Sigmoid colon (tissue), 7 donors: ENCODE data around the gene MRPL49. TPM values are rescaled to one million over a fixed set of nuclear protein-coding genes. Genes with fewer than 3 reads are reported as not detected.

Experiments
- DNase-seq: peaks from one replicate; pipeline ENCODE4 v3.0.0-alpha.2; 2019
- H3K27ac ChIP-seq, 4 donors: fragments of 200-600 bp; sonication (generic); one replicate each; pipeline ENCODE4 v1.5.1; 2016 to 2019; ENCODE audit warnings: mild to moderate bottlenecking in 1 of 4
- H3K27me3 ChIP-seq, 3 donors: fragments of 200-600 bp; sonication (generic); one replicate each; pipeline ENCODE4 v1.5.1; 2019; ENCODE audit warnings: mild to moderate bottlenecking in 1 of 3
- H3K36me3 ChIP-seq, 4 donors: fragments of 200-600 bp; sonication (generic); one replicate each; pipeline ENCODE4 v1.5.1; 2016 to 2019
- H3K4me1 ChIP-seq, 4 donors: fragments of 200-600 bp; sonication (generic); one replicate each; pipeline ENCODE4 v1.5.1; 2017 to 2019
- H3K4me3 ChIP-seq, 4 donors: fragments of 200-600 bp; sonication (generic); one replicate each; pipeline ENCODE4 v1.5.1; 2017 to 2019; ENCODE audit warnings: mild to moderate bottlenecking in 2 of 4, moderate library complexity in 1 of 4
- H3K9me3 ChIP-seq, 4 donors: fragments of 200-600 bp in 3 of 4; sonication (generic) in 3 of 4; one replicate each; pipeline versions ENCODE4 v1.5.1 to v1.6.1; 2013 to 2019
- EP300 ChIP-seq, 4 donors: sonication (generic); formaldehyde crosslinking; IDR thresholded peaks; one replicate each; pipeline ENCODE4 v1.6.1; 2017; ENCODE audit warnings: antibody characterized with exemption in 4 of 4
- POLR2A ChIP-seq, 2 donors: fragments of 450-650 bp; IDR thresholded peaks; one replicate each; pipeline ENCODE4 v1.6.1; 2016; ENCODE audit warnings: antibody characterized with exemption in 2 of 2, mild to moderate bottlenecking in 2 of 2, moderate library complexity in 2 of 2
- POLR2AphosphoS5 ChIP-seq, 4 donors: sonication (generic); formaldehyde crosslinking; IDR thresholded peaks; one replicate each; pipeline ENCODE4 v1.6.1; 2017; ENCODE audit warnings: antibody characterized with exemption in 4 of 4
- WGBS, 2 donors: extraction: QIAGEN DNeasy Blood & Tissue Kit; methylation state at CpG; one replicate each; pipeline ENCODE4 v1.1.7; 2013; 5-methylcytosine and 5-hydroxymethylcytosine counted together
- intact Hi-C: fragments of 100-400 bp; cut with DNase I; formaldehyde crosslinking; loops from one replicate; pipeline ENCODE4 v1.15.1; 2023
- polyA plus RNA-seq, 3 donors: library from polyadenylated mRNA; stranded (reverse); fragments of 200-250 nt; gene quantifications; one replicate each; pipeline ENCODE4 v1.2.3, GENCODE V29; 2013
- total RNA-seq, 4 donors: library from RNA; depleted of rRNA; stranded (reverse); fragments of >200 nt; gene quantifications; one replicate each; pipeline ENCODE4 v1.1.0, GENCODE V29; 2016
- TF ChIP-seq, protein P1 (sequence below), 4 experiments: fragments of 450-650 bp in 3 of 4; fragments of 200-600 bp in 1 of 4; IDR thresholded peaks; one replicate each; pipeline ENCODE4 v1.5.1; 2016 to 2019; ENCODE audit warnings: antibody characterized with exemption in 4 of 4, mild to moderate bottlenecking in 3 of 4, moderate library complexity in 2 of 4
- donor health status: healthy with polysubstance abuse.
- donor health status: Bipolar disorder and iron deficiency.
- donor health status: healthy.

The MRPL49 gene
- total and polyA plus RNA-seq, 7 donors: 41.5 to 104 (median 69.8) TPM

DNA sequence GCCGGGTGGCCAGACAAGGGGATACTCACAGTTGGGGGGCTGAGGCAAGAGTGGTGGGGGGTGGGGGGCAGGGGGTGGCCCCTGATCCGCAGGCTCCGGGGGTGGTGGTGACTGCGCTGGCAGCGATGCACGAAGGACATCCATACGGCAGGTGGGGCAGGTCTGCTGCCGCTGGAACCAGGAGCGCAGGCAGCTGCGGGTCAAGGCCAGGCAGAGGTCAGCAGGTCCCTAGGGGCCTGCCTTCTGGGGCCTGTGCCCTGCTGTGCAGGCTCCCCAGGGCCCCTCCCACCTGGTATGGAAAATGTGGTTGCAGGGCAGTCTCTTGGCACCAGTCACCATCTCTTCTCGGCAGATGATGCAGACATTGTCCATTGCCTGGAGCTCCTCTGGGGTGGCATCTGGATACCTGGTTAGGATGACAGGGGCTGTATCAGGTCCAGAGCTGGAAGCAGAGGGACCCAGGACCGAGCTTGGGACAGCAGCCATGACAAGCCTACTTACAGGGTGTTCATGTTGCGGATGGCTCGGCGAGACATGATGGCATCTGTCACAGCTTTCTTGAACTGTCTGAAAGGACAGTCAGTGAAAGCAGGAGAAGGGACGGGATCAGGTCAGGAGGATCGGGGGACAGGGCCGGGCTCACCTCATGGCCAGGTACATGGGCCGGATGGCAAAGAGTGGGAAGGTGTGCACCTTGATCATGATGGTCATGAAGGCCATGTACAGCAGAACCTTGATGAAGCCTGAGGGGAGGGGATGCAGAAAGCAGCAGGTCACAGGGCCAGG is 8.7 kb downstream of the MRPL49 start:
- intact Hi-C loops: loop anchor here (5.0 kb wide), 1 partner anchor 131 kb away; the partner anchor contains the start of gene POLA2
- H3K27ac ChIP-seq: no peak overlapping the region
- peaks cover 0 to 29% (median 23%) of the 10 kb centered on the region in 4 donors for H3K4me1 ChIP-seq
- WGBS, 2 donors: 84 to 88% methylated on average over 19 of the region's 19 CpGs
- H3K27me3 ChIP-seq: no peaks in the 10 kb centered on the region
- no peak for DNase-seq
- TF ChIP-seq POLR2A (IDR thresholded peaks at IDR 0.05): no peak
- H3K9me3 ChIP-seq: no peaks in the 10 kb centered on the region
- H3K36me3 ChIP-seq: peaks cover 45 to 72% (median 63%) of the 10 kb centered on the region in 4 donors
- no peak overlapping the region for H3K4me3 ChIP-seq

DNA sequence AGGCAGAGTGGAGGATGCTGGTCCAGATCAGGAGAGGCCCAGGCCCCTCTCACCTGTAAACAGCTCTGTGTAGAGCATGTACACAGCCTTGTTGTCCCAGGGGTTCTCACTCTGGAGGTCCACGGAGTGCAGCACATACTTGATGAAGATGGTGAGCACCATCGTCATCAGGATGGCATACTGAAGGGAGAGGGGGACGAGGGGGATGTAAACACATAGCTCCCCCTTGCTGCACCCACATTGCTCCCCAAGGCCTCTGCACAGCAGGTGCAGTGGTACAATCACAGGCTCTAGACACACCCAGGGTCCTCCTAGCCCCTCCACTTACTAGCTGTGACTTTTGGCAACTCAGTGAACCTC is 9.3 kb downstream of the MRPL49 start:
- Histone ChIP-seq H3K4me1 (peaks cover 0 to 31% (median 25%) of the 10 kb centered on the region in 4 donors), H3K27ac (no peak overlapping the region), H3K36me3 (peaks cover 39 to 66% (median 58%) of the 10 kb centered on the region in 4 donors), H3K4me3 (no peak overlapping the region), H3K27me3 (no peaks in the 10 kb centered on the region), H3K9me3 (no peaks in the 10 kb centered on the region)
- intact Hi-C loops: loop anchor here (5.0 kb wide), 1 partner anchor 131 kb away; the partner anchor contains the start of gene POLA2
- no peak for TF ChIP-seq POLR2A (IDR thresholded peaks at IDR 0.05)
- TF ChIP-seq POLR2AphosphoS5 (IDR thresholded peaks at IDR 0.05): no peak
- TF ChIP-seq, protein P1, sequence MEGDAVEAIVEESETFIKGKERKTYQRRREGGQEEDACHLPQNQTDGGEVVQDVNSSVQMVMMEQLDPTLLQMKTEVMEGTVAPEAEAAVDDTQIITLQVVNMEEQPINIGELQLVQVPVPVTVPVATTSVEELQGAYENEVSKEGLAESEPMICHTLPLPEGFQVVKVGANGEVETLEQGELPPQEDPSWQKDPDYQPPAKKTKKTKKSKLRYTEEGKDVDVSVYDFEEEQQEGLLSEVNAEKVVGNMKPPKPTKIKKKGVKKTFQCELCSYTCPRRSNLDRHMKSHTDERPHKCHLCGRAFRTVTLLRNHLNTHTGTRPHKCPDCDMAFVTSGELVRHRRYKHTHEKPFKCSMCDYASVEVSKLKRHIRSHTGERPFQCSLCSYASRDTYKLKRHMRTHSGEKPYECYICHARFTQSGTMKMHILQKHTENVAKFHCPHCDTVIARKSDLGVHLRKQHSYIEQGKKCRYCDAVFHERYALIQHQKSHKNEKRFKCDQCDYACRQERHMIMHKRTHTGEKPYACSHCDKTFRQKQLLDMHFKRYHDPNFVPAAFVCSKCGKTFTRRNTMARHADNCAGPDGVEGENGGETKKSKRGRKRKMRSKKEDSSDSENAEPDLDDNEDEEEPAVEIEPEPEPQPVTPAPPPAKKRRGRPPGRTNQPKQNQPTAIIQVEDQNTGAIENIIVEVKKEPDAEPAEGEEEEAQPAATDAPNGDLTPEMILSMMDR (IDR thresholded peaks at IDR 0.05): no peak
- TF ChIP-seq EP300 (IDR thresholded peaks at IDR 0.05): no peak
- 76 to 83% methylated on average over 3 of the region's 3 CpGs for WGBS, 2 donors
- no peak for DNase-seq

DNA sequence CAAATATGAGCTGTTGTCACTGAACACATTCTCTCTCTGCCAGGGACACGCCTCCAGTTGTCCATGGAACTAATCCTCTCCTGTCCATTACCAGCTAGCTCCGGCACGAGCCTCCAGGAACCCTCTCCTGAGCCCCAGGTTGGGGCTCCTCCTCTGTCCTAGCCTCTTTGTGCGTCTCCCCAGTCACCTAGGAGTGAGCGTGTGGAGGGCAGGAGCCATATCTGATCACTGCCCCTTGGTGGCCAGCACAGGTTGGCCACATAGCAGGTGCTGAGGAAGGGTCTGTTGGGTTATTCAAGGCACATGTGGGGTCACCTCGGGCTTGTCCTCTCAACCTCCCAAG is 9.7 kb downstream of the MRPL49 start:
- WGBS, 2 donors: 75 to 81% methylated on average over 6 of the region's 6 CpGs
- Histone ChIP-seq H3K4me3 (no peak overlapping the region), H3K27ac (no peak overlapping the region), H3K4me1 (peaks cover 0 to 31% (median 25%) of the 10 kb centered on the region in 4 donors), H3K36me3 (peaks cover 34 to 62% (median 53%) of the 10 kb centered on the region in 4 donors), H3K27me3 (no peaks in the 10 kb centered on the region), H3K9me3 (no peaks in the 10 kb centered on the region)
- TF ChIP-seq, protein P1 (IDR thresholded peaks at IDR 0.05): no peak
- TF ChIP-seq EP300 (IDR thresholded peaks at IDR 0.05) (no peak), POLR2AphosphoS5 (IDR thresholded peaks at IDR 0.05) (no peak), POLR2A (IDR thresholded peaks at IDR 0.05) (no peak)
- intact Hi-C loops: loop anchor here (5.0 kb wide), 1 partner anchor 130 kb away; the partner anchor contains the start of gene POLA2
- no peak for DNase-seq

DNA sequence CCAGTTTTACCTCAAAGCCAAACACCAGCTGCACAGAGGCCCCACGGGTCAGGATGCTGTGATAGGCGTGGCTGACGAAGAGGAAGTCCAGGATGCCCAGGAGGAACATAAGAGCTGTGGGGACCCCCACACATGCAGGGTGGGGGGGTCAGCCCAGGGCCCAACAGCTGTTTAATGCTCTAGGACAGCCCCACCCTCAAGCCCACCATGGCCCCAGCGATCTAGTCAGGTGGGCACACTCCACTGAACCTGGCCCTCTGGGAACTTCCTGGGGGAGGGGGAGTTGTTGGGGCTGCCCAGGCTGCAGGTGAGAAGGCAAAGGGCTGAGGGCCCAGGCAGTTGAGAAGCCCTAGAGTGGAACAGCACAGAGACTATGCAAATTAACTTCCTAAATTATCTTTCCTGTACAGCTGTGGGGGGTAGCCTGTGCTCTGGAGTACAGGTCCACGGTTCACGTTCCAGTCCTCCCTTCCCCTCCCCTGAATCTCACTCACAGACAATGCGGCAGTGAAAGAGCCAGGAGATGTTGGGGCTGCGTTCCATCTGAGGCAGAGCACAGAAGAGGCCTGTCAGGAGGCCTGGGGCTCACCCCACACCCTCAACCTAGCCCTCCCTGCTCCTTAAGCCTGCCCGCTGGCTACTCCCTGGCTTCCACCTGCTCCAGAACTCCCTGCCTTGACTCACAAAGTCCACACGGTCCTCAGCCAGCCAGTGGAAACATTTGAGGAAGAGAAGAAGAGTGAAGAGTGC is 10.3 kb downstream of the MRPL49 start:
- H3K27ac ChIP-seq: peak overlapping the region in 2 of 4 donors; percentile 94 to 96
- H3K27me3 ChIP-seq: no peaks in the 10 kb centered on the region
- 65 to 69% methylated on average over 10 of the region's 10 CpGs for WGBS, 2 donors
- H3K4me1 ChIP-seq: peaks cover 0 to 31% (median 25%) of the 10 kb centered on the region in 4 donors
- peak; percentile 61 for DNase-seq
- TF ChIP-seq POLR2AphosphoS5 (IDR thresholded peaks at IDR 0.05) (no peak), EP300 (IDR thresholded peaks at IDR 0.05) (no peak), POLR2A (IDR thresholded peaks at IDR 0.05) (no peak)
- H3K36me3 ChIP-seq: peaks cover 32 to 56% (median 50%) of the 10 kb centered on the region in 4 donors
- intact Hi-C loops: loop anchor here (5.0 kb wide), 1 partner anchor 130 kb away; the partner anchor contains the start of gene POLA2
- H3K4me3 ChIP-seq: peak overlapping the region in 1 of 4 donors; percentile 92
- no peaks in the 10 kb centered on the region for H3K9me3 ChIP-seq

DNA sequence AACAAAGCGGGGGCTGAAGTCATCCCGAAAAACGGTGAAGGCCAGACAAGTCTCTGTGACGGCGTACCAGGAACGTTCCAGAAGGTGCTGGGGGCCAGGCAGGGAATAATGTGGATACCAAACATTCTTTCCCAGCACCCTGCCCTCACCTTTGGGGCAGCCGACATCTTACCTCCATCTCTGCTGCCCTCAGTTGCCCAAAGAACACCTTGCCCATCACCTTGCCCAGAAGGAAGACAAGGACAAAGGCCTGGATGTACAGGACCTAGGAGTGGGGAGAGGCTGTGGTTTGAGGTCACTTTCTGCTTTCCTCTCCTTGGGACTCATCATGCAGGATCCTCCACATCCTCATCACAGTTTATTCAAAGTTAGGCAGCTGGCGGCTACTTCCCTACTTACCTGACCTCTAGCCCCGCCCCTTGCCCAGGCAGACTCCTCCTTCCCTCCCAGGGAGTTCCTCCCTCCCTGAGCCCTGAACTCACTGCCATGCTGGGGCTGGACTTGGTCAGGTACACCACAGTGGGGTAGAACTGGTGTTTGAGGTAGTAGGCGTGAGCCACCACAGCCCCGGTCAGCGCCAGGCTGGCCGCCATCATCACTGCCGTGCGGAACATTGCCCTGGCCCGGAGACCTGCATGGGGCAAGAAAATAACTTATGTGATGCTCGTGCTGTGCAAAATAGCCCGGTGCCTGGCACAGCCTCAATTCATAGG is 11.0 kb downstream of the MRPL49 start:
- peaks cover 25 to 49% (median 45%) of the 10 kb centered on the region in 4 donors for H3K36me3 ChIP-seq
- TF ChIP-seq, protein P1 (IDR thresholded peaks at IDR 0.05): no peak
- TF ChIP-seq POLR2AphosphoS5 (IDR thresholded peaks at IDR 0.05) (no peak), EP300 (IDR thresholded peaks at IDR 0.05) (no peak), POLR2A (IDR thresholded peaks at IDR 0.05) (no peak)
- no peaks in the 10 kb centered on the region for H3K27me3 ChIP-seq
- WGBS, 2 donors: 34 to 40% methylated on average over 18 of the region's 18 CpGs
- no peaks in the 10 kb centered on the region for H3K9me3 ChIP-seq
- peak overlapping the region; percentile 94 to 98 (median 96) for H3K27ac ChIP-seq
- peaks cover 0 to 31% (median 25%) of the 10 kb centered on the region in 4 donors for H3K4me1 ChIP-seq
- H3K4me3 ChIP-seq: peak overlapping the region; percentile 83 to 93 (median 90)
- intact Hi-C loops: loop anchor here (5.0 kb wide), 1 partner anchor 129 kb away; the partner anchor contains the start of gene POLA2
- DNase-seq: peak; percentile 69
